GM13977 (cell line): ENCODE measurements around the gene RNF217.

Experiments used
- DNase-seq: peaks from one replicate; pipeline ENCODE4 v3.0.0; 2012; ENCODE audit warnings: low spot score
- in situ Hi-C: fragments of 300-500 bp; cut with MboI; formaldehyde crosslinking; loops from one replicate; pipeline ENCODE4 v1.12.0; 2022; ENCODE audit warnings: low sequenced_read_pairs, low pct_unique_long_range_greater_than_20kb, mixed read lengths, inconsistent platforms; ENCODE audit not compliant: unreplicated experiment
- TF ChIP-seq, protein P1 (sequence below): IDR thresholded peaks from 2 replicates; pipeline ENCODE4 v1.5.1; 2012; ENCODE audit warnings: mild to moderate bottlenecking, control low read depth; ENCODE audit not compliant: insufficient read depth; ENCODE audit errors: extremely low read depth, missing control alignments

RNF217 gene

DNA sequence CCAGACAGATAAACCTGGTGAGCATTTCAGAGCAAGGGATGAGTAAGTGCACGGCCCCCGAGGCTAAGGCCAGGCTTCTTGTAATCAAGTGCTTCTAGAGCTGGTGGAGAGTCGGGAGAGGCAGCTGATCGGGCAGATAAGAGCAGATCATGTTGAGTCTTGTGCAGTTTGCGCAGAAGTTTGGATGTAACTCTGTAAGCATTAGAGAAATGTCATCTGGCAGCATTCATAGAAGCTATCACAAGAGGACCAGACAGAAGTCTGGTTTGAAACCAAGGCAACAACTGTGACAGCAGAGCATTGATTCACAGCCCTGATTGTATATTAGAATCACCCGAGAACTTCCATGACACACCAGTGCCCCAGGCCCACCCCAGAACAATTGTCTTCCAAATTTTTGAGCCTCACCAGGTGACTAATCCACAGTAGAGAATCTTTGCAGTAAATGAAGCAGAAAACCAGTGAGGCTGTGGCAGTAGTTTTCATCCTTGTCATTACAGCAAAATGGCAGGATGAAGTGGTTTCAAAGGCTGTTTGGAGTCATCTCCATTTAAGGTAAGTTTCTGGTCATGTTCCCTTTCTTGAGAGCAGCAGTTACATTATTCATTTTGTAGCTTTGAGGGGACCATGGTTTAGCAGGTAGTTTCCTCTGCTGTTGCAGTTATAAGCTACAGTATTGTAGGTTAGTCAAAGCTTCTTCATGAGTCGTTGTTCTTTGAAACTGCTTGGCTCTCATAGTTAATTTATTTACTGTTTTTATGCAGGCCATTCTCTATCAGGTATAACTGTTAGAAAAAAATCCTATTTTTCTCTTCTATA lies 84.1 kb downstream of the RNF217 start:
- in situ Hi-C loops = no loop called here
- TF ChIP-seq, protein P1, sequence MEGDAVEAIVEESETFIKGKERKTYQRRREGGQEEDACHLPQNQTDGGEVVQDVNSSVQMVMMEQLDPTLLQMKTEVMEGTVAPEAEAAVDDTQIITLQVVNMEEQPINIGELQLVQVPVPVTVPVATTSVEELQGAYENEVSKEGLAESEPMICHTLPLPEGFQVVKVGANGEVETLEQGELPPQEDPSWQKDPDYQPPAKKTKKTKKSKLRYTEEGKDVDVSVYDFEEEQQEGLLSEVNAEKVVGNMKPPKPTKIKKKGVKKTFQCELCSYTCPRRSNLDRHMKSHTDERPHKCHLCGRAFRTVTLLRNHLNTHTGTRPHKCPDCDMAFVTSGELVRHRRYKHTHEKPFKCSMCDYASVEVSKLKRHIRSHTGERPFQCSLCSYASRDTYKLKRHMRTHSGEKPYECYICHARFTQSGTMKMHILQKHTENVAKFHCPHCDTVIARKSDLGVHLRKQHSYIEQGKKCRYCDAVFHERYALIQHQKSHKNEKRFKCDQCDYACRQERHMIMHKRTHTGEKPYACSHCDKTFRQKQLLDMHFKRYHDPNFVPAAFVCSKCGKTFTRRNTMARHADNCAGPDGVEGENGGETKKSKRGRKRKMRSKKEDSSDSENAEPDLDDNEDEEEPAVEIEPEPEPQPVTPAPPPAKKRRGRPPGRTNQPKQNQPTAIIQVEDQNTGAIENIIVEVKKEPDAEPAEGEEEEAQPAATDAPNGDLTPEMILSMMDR = no peak
- no peak for DNase-seq

DNA sequence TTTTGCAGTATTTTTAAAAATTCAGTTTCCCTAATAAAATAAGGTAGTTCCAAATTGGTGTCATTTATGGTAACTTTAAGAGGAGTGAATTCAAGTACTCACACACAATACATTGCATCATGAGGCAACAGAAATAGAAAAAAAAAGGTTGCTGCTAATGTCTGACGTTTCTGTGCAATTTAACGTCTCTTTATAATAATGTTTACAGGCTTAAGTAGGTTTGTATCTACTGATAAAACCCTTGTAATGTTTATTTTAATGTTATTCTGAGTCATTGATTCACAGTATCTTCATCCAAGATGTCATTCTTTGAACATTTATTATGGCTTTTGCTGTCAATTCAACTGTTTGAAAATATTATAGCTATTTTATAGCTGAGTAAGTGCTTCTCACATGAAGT lies 86.0 kb downstream of the RNF217 start:
- DNase-seq = no peak
- TF ChIP-seq, protein P1 = no peak
- in situ Hi-C loops = no loop called here

DNA sequence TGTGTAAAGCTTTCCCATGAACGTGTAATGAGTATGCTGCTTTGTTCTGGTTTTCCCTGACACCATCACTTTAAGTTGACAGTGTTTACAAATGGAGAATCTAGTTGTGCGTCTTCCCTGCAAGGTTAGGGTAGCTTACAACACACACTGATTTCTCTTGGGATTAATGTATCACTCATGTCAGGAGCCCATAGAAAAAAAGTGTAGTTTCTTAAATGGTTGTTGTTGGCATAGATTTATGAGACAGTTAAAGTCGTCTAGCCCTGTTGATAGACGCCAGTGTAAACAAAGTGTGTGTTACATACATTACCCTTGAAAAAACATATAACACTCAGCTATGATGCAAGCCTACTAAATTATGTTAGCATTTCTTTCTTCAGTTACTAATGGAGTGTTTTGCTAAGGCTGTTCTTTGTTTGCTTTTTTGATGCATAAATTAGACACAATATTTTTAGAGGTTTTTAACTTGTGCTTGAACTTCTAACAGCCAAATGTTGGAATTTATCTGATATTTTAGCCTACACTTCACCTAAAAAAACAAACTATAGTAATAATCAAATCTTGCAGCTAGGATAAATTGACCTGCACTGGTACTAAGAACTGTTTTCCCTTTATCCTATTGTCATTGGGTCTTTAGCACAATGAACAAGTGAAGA lies 88.6 kb downstream of the RNF217 start:
- in situ Hi-C loops = no loop called here
- DNase-seq = no peak
- TF ChIP-seq, protein P1 = no peak

DNA sequence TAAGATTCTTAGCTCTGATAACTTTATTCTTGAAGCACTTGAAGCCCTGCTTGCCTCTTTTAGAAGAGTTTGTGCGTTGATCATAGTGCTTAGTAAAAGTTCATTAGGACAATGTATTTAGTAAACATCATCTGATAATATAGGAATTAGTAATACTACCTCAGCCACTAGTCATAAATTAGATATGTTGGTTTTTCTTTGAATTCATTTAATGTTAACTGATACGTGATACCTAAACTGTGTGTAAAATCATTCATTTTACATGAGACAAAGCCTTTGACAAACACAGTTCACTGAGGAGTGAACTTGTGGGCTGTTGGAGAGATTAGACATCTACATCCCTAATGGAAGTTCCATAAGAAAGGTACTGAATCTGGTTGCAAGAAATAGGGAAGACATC lies 91.6 kb downstream of the RNF217 start:
- in situ Hi-C loops = no loop called here
- TF ChIP-seq, protein P1 = no peak
- no peak for DNase-seq

DNA sequence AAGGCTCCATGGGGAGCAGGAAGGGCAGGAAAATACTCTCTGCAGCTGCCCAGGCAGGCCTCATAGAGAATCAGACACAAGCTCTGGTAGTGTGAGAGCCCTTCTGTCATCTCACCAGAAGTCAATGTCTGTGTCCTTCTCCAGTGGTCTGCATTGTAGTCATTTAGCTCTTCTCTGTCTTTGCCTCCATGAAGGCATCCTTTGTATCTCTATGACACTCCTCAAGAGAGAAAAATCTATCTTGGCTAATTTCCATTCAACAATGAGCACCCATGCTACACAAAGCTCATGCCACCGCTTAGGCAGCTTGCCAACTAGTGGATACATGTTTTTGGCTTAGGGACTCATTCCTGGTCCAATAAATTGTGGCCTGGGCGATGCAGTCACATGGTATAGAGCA lies 92.1 kb downstream of the RNF217 start:
- in situ Hi-C loops = no loop called here
- TF ChIP-seq, protein P1 = no peak
- no peak for DNase-seq

DNA sequence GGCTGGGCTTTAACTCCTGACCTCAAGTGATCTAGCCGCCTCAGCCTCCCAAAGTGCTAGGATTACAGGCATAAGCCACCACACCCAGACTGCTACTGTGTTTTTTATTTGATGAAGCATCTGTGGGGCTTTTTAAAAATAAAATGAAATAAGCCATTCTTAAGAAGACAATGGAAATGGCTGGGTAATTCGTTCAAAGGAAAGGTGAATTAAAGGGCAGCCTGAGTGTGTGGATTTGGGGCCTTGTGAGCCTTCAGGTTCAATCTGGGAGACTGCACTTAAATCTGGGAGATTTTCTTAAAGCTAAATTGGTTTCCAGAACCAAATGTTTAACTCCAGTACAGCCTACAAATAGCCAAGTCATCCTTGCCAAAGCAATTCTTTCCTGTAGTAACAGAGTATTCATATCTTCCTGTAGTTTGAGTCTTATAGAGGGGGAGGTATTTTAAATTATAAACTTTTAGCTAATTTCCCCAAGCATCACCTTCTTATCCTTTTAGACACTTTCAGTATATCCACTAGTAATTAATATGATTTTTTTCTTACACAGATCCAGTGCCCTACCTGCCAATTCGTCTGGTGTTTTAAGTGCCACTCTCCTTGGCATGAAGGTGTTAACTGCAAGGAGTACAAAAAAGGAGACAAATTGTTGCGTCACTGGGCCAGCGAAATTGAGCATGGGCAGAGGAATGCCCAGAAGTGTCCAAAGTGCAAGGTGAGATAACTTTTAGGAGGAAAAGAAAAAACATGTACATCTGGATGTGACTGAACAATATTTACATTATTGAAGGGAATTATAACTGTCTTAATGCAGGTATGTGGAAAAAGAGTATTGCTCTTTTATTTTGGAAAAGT lies 95.4 kb downstream of the RNF217 start:
- in situ Hi-C loops = no loop called here
- no peak for DNase-seq
- TF ChIP-seq, protein P1 = no peak
